Endothelial cell of umbilical vein (primary cell): ENCODE measurements around the gene IFIT5.

ENCODE experiments used
- CTCF ChIP-seq, 2 donors: IDR thresholded peaks; 1 replicate in 1 of 2; 2 replicates in 1 of 2; pipeline ENCODE4 v1.5.1; 2011; ENCODE audit warnings: low read length in 2 of 2, mild to moderate bottlenecking in 2 of 2, moderate library complexity in 2 of 2, control low read depth in 1 of 2, inconsistent platforms in 1 of 2, low read depth in 1 of 2; ENCODE audit not compliant: insufficient read depth in 1 of 2; ENCODE audit errors: extremely low read depth in 1 of 2
- MYC ChIP-seq: IDR thresholded peaks from one replicate; pipeline ENCODE4 v1.6.1; 2011; ENCODE audit warnings: mild to moderate bottlenecking, low read depth, low read length
- POLR2A ChIP-seq: IDR thresholded peaks from 2 replicates; pipeline ENCODE4 v1.6.1; 2012; ENCODE audit warnings: low read depth, mild to moderate bottlenecking, control low read depth, low read length

DNA sequence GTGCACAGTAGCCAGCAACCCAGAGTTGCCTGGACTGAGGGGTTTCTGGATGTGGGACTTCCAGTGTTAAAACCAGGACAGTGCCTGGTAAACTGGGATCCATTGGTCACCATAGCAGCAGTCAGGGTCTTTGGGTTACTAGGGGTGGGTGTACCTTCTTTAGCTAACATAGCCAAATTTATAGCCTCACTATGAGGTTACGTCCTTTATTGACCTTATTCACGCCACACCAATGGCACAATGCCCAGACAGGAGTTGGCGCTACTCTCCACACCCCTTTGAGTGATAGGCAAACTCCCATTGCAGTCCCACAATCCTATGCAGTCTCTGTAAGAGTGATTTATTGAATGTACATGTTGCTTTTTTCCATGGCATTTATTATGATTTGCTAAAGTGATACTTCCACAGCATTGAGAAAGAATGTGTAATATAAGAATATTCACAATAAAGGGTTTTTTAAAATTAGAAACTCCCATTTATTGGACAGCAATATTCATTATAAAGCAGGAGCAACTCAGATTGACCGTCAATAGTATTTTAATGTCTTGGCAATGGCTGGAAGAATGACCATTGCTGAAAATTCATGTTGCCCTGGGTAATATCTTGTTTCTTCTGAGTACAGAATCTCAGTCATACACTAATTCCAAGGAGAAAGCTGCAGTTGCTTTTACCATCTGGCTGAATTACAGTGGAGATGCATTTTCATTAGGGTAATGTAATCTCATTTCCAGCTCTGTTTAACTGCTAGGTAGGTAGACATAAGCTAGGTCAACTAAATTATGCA lies 26.1 kb downstream of the IFIT5 start:
- TF ChIP-seq MYC (no peak), CTCF (IDR thresholded peaks at IDR 0.05; ENCODE audit: extremely low read depth in 1 of 2, insufficient read depth in 1 of 2, low read depth in 1 of 2, low read length in 2 of 2) (no peak), POLR2A (no peak)
